OCI-LY7 (cell line): ENCODE results near the gene WDR37. TPM values are rescaled to one million over a fixed set of nuclear protein-coding genes. Genes with fewer than 3 reads are reported as not detected.

ENCODE experiments used
- BruUV-seq: library from RNA; stranded (reverse); fragments of 400-500 nt; replicated peaks from 2 replicates; lab custom pipeline; 2021; lab: Mats Ljungman, UMichigan
- CTCF ChIA-PET: fragments of 300-600 bp; sonication (Branson Sonifier 250); formaldehyde crosslinking; loops from one replicate; lab custom pipeline; 2022; ENCODE audit warnings: antibody characterized with exemption; ENCODE audit not compliant: unreplicated experiment; lab: Charles Lee
- POLR2A ChIA-PET: fragments of 300-600 bp; sonication (Branson Sonifier 250); formaldehyde crosslinking; loops from one replicate; lab custom pipeline; 2022; ENCODE audit warnings: antibody characterized with exemption; lab: Charles Lee
- DNase-seq: peaks from one replicate; pipeline ENCODE4 v3.0.0-alpha.2; 2015; ENCODE audit warnings: low spot score
- H2AFZ ChIP-seq: fragments of 200-600 bp; sonication (generic), shearing (Covaris generic); 2 replicates; pipeline ENCODE4 v1.6.1; 2014; ENCODE audit warnings: mild to moderate bottlenecking, antibody characterized with exemption, low read length, moderate library complexity
- H3K27ac ChIP-seq: fragments of 200-600 bp; sonication (generic); 2 replicates; pipeline ENCODE4 v1.5.1; 2014; ENCODE audit warnings: mixed run types, low read depth, mild to moderate bottlenecking, moderate library complexity, low read length, inconsistent platforms; ENCODE audit not compliant: poor library complexity, severe bottlenecking
- H3K36me3 ChIP-seq: fragments of 200-600 bp; sonication (generic); 2 replicates; pipeline ENCODE4 v1.6.1; 2014; ENCODE audit warnings: mild to moderate bottlenecking, antibody characterized with exemption, low read length, moderate library complexity, mixed read lengths; ENCODE audit not compliant: insufficient read depth
- H3K4me1 ChIP-seq: fragments of 200-600 bp; sonication (generic); 2 replicates; pipeline ENCODE4 v1.5.1; 2014; ENCODE audit warnings: mild to moderate bottlenecking, low read length; ENCODE audit not compliant: insufficient read depth, poor library complexity, severe bottlenecking
- H3K4me2 ChIP-seq: fragments of 200-600 bp; sonication (generic); 2 replicates; pipeline ENCODE4 v1.6.1; 2014; ENCODE audit warnings: mild to moderate bottlenecking, low read length
- H3K4me3 ChIP-seq: fragments of 200-600 bp; sonication (generic); 2 replicates; pipeline ENCODE4 v1.5.1; 2014; ENCODE audit warnings: mild to moderate bottlenecking, low read depth, low read length; ENCODE audit not compliant: poor library complexity, severe bottlenecking
- H3K79me2 ChIP-seq: fragments of 200-600 bp; sonication (generic); 2 replicates; pipeline ENCODE4 v1.6.1; 2016; ENCODE audit warnings: low read depth, mild to moderate bottlenecking, low read length, moderate library complexity, mixed read lengths; ENCODE audit not compliant: insufficient read depth
- H3K9me2 ChIP-seq: fragments of 200-600 bp; sonication (generic); 2 replicates; pipeline ENCODE4 v1.6.1; 2016; ENCODE audit warnings: mild to moderate bottlenecking, low read length, mixed read lengths; ENCODE audit not compliant: insufficient read depth
- H3K9me3 ChIP-seq: fragments of 200-600 bp; sonication (generic); 2 replicates; pipeline ENCODE4 v1.6.1; 2014; ENCODE audit warnings: mild to moderate bottlenecking, mixed run types, low read length, mixed read lengths
- H4K20me1 ChIP-seq: fragments of 200-600 bp; sonication (generic); 2 replicates; pipeline ENCODE4 v1.6.1; 2014; ENCODE audit warnings: mild to moderate bottlenecking, antibody characterized with exemption, low read length, moderate library complexity, mixed read lengths; ENCODE audit not compliant: insufficient read depth
- CTCF ChIP-seq: fragments of 200-600 bp; sonication (generic); conservative IDR thresholded peaks from 2 replicates; pipeline ENCODE4 v1.5.1; 2014; ENCODE audit warnings: mild to moderate bottlenecking, antibody characterized with exemption, low read length, moderate library complexity, mixed read lengths
- EZH2phosphoT487 ChIP-seq: fragments of 200-600 bp; sonication (generic); IDR thresholded peaks from 2 replicates; pipeline ENCODE4 v1.6.1; 2018; ENCODE audit warnings: low read depth, borderline replicate concordance, mild to moderate bottlenecking, mixed run types, antibody characterized with exemption, low read length, moderate library complexity, mixed read lengths
- intact Hi-C: fragments of 100-400 bp; cut with micrococcal nuclease; formaldehyde crosslinking; loops from one replicate; pipeline ENCODE4 v1.10.0; 2022; ENCODE audit not compliant: unreplicated experiment
- total RNA-seq, 2 experiments: library from RNA; depleted of rRNA in 1 of 2; stranded (reverse); fragments of >200 nt in 1 of 2; shearing (Covaris generic) in 1 of 2; gene quantifications; 2 replicates each; pipeline ENCODE4 v1.2.3, GENCODE V29; 2014 to 2022

WDR37 gene
- total RNA-seq, 2 experiments from 2014 or later = 9.7 to 18.9 TPM

GRCh38 chr10:1100691-1101368 is 44.6 kb downstream of the WDR37 start:
- Histone ChIP-seq H3K4me2 (no peak overlapping the region), H2AFZ (no peak overlapping the region), H4K20me1 (no peaks in the 10 kb centered on the region), H3K27ac (no peak overlapping the region), H3K79me2 (no peaks in the 10 kb centered on the region), H3K4me3 (no peak overlapping the region), H3K9me3 (no peaks in the 10 kb centered on the region), H3K36me3 (peaks cover 68% of the 10 kb centered on the region), H3K4me1 (no peaks in the 10 kb centered on the region), H3K9me2 (no peaks in the 10 kb centered on the region)
- no TSS peak for BruUV-seq
- intact Hi-C loops = no loop called here
- CTCF ChIA-PET = no interaction called here
- no peak for DNase-seq
- POLR2A ChIA-PET = no interaction called here
- TF ChIP-seq EZH2phosphoT487 (no peak), CTCF (0 out of 2 replicates have a peak, but pooled peaks have one; percentile 23)

GRCh38 chr10:1101946-1102345 is 45.8 kb downstream of the WDR37 start:
- Histone ChIP-seq H3K9me2 (no peaks in the 10 kb centered on the region), H4K20me1 (no peaks in the 10 kb centered on the region), H3K4me1 (no peaks in the 10 kb centered on the region), H3K36me3 (peaks cover 66% of the 10 kb centered on the region), H3K4me3 (no peak overlapping the region), H3K9me3 (no peaks in the 10 kb centered on the region), H3K79me2 (no peaks in the 10 kb centered on the region), H3K4me2 (no peak overlapping the region), H3K27ac (no peak overlapping the region), H2AFZ (no peak overlapping the region)
- intact Hi-C loops = no loop called here
- no TSS peak for BruUV-seq
- POLR2A ChIA-PET = no interaction called here
- TF ChIP-seq EZH2phosphoT487 (no peak), CTCF (no peak)
- no peak for DNase-seq
- CTCF ChIA-PET = no interaction called here

- Histone ChIP-seq H3K36me3 (peaks cover 67% of the 10 kb centered on the region), H4K20me1 (no peaks in the 10 kb centered on the region), H3K4me2 (no peak overlapping the region), H3K4me3 (no peak overlapping the region), H3K27ac (no peak overlapping the region), H3K4me1 (no peaks in the 10 kb centered on the region), H2AFZ (no peak overlapping the region), H3K9me2 (no peaks in the 10 kb centered on the region), H3K9me3 (no peaks in the 10 kb centered on the region), H3K79me2 (no peaks in the 10 kb centered on the region)
- ChIA-PET CTCF (no interaction called here), POLR2A (no interaction called here)
- intact Hi-C loops = no loop called here
- TF ChIP-seq EZH2phosphoT487 (no peak), CTCF (no peak)
- no TSS peak for BruUV-seq
- no peak for DNase-seq
Measured at GRCh38 chr10:1102416-1102815, 46.2 kb downstream of the WDR37 start.
